Erythroblast (primary cell): Measurements from ENCODE around the gene PIGH.

Source experiments
- GATA1 ChIP-seq: IDR thresholded peaks from 2 replicates; pipeline ENCODE4 v1.6.1; 2011; ENCODE audit warnings: low read depth, mild to moderate bottlenecking, control low read depth, low read length, moderate library complexity
- POLR2A ChIP-seq: IDR thresholded peaks from 2 replicates; pipeline ENCODE4 v1.6.1; 2011; ENCODE audit warnings: mild to moderate bottlenecking, low read length

- TF ChIP-seq POLR2A (no peak), GATA1 (no peak)
Observed at GRCh38 chr14:67627519-67627918, 27.5 kb upstream of the PIGH start.
